ENCODE data around the gene SMPD3. TPM values are rescaled to one million over a fixed set of nuclear protein-coding genes. Genes with fewer than 3 reads are reported as not detected.

SMPD3 gene
- total and polyA plus RNA-seq, 2 experiments from 2014 or later = 0.27 to 2.8 TPM

- no peaks in the 10 kb centered on the region for H3K9me3 ChIP-seq (ENCODE audit: low read depth)
- H3K27ac ChIP-seq = no peak overlapping the region
- H3K4me3 ChIP-seq = no peak overlapping the region
- no peak for TF ChIP-seq CTCF (IDR thresholded peaks at IDR 0.05; ENCODE audit: low read depth, low read length)
- H3K36me3 ChIP-seq = no peaks in the 10 kb centered on the region
- no peaks in the 10 kb centered on the region for H3K4me1 ChIP-seq (ENCODE audit: low read depth)
- no peaks in the 10 kb centered on the region for H3K27me3 ChIP-seq
- DNase-seq (ENCODE audit: low read depth in 1 of 2, low spot score in 1 of 2) = no peak
These were observed 5.5 kb upstream of the SMPD3 start for GRCh38 chr16:68453816-68454215.

- TF ChIP-seq CTCF (IDR thresholded peaks at IDR 0.05; ENCODE audit: low read depth, low read length) = no peak
- no peak for DNase-seq (ENCODE audit: low read depth in 1 of 2, low spot score in 1 of 2)
- Histone ChIP-seq H3K36me3 (no peaks in the 10 kb centered on the region), H3K27ac (no peak overlapping the region), H3K4me1 (ENCODE audit: low read depth) (no peaks in the 10 kb centered on the region), H3K9me3 (ENCODE audit: low read depth) (no peaks in the 10 kb centered on the region), H3K4me3 (no peak overlapping the region), H3K27me3 (peaks cover 8% of the 10 kb centered on the region)
These were observed 3.9 kb upstream of the SMPD3 start for GRCh38 chr16:68452176-68452575.

GRCh38 chr16:68451676-68452075 lies 3.4 kb upstream of the SMPD3 start:
- DNase-seq (ENCODE audit: low read depth in 1 of 2, low spot score in 1 of 2) = no peak
- no peak for TF ChIP-seq CTCF (IDR thresholded peaks at IDR 0.05; ENCODE audit: low read depth, low read length)
- peaks cover 13% of the 10 kb centered on the region for H3K27me3 ChIP-seq
- H3K36me3 ChIP-seq = no peaks in the 10 kb centered on the region
- H3K9me3 ChIP-seq (ENCODE audit: low read depth) = no peaks in the 10 kb centered on the region
- H3K4me3 ChIP-seq = no peak overlapping the region
- H3K27ac ChIP-seq = no peak overlapping the region
- H3K4me1 ChIP-seq (ENCODE audit: low read depth) = no peaks in the 10 kb centered on the region

- Histone ChIP-seq H3K27ac (no peak overlapping the region), H3K36me3 (no peaks in the 10 kb centered on the region), H3K9me3 (ENCODE audit: low read depth) (no peaks in the 10 kb centered on the region), H3K4me1 (ENCODE audit: low read depth) (no peaks in the 10 kb centered on the region), H3K27me3 (peaks cover 22% of the 10 kb centered on the region), H3K4me3 (no peak overlapping the region)
- TF ChIP-seq CTCF (IDR thresholded peaks at IDR 0.05; ENCODE audit: low read depth, low read length) = no peak
- no peak for DNase-seq (ENCODE audit: low read depth in 1 of 2, low spot score in 1 of 2)
These were observed 2.5 kb upstream of the SMPD3 start for GRCh38 chr16:68450741-68451255.

GRCh38 chr16:68447653-68448359 lies 502 bp downstream of the SMPD3 start:
- no peak overlapping the region for H3K27ac ChIP-seq
- no peaks in the 10 kb centered on the region for H3K9me3 ChIP-seq (ENCODE audit: low read depth)
- no peak for DNase-seq (ENCODE audit: low read depth in 1 of 2, low spot score in 1 of 2)
- H3K27me3 ChIP-seq = peaks cover 29% of the 10 kb centered on the region
- no peaks in the 10 kb centered on the region for H3K4me1 ChIP-seq (ENCODE audit: low read depth)
- peak overlapping the region; percentile 1 for H3K4me3 ChIP-seq
- TF ChIP-seq CTCF (IDR thresholded peaks at IDR 0.05; ENCODE audit: low read depth, low read length) = no peak
- H3K36me3 ChIP-seq = no peaks in the 10 kb centered on the region
